GM21576 (cell line): ENCODE measurements around the gene PHF20.
"Not testable (repeated sequence)": the region's sequence is repeated elsewhere in the genome, so short reads cannot be mapped to it uniquely, and the experiment has no call there.

Experiments
- ATAC-seq: cut with Tn5 transposase; IDR thresholded peaks from one replicate; pipeline ENCODE4 v1.9.1; 2021; ENCODE audit warnings: mild to moderate bottlenecking, moderate library complexity; ENCODE audit not compliant: unreplicated experiment

PHF20 gene

GRCh38 chr20:35833241-35833640 lies 61.4 kb downstream of the PHF20 start:
- ATAC-seq, result no peak

DNA sequence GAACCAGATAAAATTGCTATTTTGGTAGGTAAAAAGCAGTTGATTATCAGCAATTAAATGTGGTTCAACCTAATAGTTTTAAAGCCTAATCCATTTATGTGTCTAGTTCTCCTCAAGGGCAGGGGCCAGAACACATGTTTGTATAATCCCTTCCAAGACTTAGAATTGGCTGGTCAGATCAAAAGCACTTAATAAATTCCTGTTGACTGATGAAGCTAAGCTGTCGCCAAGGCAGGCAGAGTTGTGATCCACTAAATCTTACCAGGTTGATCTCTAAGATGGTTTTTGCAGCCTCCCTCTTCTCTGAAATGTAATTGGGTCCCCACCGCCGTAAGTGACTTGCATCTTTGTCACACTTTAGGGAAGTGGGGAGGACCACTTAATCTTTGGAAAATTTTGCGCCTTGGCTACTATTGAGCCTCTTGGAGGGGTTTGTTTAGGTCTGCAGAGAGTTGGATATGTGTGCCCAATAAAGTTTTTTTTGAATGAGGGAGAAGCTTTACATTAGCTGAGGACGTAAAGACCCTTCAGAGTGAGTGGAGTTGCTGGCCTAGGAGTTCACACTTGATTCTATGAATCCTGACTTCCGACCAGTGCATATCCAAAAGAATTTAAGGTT lies 65.9 kb downstream of the PHF20 start:
- ATAC-seq, result no peak

DNA sequence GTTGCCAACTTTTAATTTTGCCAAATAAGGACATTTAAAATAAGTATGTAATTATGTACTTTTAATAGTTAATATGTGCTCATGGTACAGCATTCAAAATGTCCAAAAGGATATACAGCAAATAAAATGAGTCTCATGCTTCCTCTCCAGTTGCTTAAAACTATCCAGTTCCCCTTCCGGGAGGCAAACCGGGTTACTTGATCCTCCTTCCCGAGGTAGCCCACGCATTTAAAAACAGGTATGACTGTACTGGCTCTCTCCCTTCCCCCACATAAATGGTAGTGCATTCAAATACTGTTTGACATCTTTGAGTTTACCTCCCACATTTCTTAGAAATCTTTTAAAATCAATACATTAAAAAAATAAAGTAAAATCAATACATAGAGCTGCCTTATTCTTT lies 66.4 kb downstream of the PHF20 start:
- ATAC-seq, result no peak

DNA sequence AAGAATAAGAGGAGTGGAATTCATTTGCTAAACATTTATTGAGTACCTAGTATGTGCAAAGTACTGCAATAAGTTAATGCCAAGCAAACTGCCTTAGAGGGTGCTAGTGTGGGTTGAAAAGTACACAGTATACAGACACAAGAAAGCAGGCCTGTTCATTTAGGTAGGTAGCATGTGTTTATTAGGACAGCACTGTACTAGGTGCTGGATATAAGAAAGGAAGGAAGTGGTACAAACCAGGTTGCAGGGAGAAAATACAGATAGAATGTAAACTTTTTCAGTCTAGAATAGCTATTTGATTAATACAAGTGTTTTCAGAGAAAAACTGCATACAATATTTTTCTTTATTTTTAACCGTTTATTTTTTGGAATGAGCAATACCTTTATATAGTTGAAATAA lies 68.1 kb downstream of the PHF20 start:
- ATAC-seq, result no peak

- no peak for ATAC-seq
These were observed 68.6 kb downstream of the PHF20 start for GRCh38 chr20:35840421-35840820.

DNA sequence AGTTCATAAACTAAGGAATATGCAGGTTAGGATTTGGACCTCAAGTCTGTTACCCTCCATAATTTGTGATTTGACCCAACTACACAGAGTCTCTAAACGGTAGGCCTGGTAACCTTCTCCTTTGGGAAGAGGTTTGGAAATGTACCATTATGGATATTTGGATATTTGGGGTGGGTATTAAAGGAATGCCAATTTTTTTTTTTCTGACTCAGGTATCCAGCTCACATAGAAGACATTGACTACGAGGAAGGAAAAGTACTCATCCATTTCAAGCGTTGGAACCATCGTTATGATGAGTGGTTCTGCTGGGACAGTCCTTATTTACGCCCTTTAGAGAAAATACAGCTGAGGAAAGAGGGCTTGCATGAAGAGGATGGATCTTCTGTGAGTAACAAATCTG lies 70.5 kb downstream of the PHF20 start:
- ATAC-seq, result no peak

DNA sequence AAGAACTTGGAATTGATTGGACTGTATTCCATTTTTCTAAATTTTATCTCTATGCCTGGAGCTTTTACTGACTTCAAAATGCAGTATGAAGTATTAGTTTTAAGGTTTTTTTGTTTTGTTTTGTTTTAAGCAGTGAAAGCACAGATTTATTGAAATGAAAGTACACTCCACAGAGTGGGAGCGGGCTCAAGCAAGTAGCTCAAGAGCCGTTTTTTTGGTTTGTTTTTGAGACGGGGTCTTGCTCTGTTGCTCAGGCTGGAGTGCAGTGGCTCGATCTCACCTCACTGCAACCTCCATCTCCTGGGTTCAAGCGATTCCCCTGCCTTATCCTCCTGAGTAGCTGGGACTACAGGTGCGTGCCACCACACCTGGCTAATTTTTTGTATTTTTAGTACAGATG lies 72.1 kb downstream of the PHF20 start:
- not testable (repeated sequence) for ATAC-seq

- no peak for ATAC-seq
These were observed 73.7 kb downstream of the PHF20 start for GRCh38 chr20:35845561-35845960.

DNA sequence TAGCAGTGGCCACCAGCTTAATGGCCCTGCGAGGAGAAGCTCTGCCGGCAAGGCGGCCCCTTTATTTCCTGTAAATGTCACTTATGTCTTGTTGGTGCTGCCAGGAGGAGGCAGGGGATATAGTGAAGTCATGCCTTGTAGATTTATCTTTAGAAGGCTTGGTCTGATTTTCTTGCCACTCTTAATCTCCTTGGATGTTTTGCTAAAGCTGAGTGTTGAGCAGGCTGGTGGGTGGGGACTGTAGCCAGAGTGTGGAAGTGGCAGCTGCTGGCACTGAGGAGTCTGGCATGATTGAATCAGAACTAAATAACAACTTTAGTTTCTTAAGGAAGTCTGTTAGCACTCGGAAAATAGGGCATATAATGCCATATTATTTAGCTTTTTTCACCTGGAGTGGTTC lies 77.9 kb downstream of the PHF20 start:
- ATAC-seq, result no peak

DNA sequence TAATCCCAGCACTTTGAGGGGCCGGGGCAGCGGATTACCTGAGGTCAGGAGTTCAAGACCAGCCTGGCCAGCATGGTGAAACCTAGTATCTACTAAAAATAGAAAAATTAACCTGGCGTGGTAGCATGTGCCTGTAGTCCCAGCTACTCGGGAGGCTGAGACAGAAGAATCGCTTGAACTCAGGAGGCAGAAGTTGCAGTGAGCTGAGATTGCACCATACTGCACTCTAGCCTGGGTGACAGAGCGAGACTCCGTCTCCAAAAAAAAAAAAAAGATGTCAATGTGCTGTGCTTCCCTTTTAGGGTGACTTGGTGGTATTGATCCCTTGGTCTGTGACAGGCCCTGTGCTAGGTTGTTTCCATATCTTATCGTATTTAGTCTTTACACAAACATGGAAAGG lies 79.8 kb downstream of the PHF20 start:
- ATAC-seq, result not testable (repeated sequence)

- ATAC-seq, result no peak
These were observed 83.0 kb downstream of the PHF20 start for GRCh38 chr20:35854713-35855348.

DNA sequence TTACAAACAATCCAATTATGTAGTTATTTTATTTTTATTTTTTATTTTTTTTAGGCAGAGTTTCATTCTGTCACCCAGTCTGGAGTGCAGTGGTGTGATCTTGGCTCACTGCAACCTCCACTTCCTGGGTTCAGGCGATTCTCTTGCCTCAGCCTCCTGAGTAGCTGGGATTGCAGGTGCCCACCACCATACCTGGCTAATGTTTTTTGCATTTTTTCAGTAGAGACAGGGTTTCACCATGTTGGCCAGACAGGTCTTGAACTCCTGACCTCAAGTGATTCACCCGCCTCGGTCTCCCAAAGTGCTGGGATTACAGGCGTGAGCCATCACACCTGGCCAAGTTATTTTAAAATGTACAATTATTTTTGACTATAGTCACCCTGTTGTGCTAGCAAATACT lies 83.8 kb downstream of the PHF20 start:
- not testable (repeated sequence) for ATAC-seq

- no peak for ATAC-seq
These were observed 85.1 kb downstream of the PHF20 start for GRCh38 chr20:35856866-35857265.

GRCh38 chr20:35866418-35867202 lies 94.8 kb downstream of the PHF20 start:
- ATAC-seq, result no peak

- no peak for ATAC-seq
These were observed 98.9 kb downstream of the PHF20 start for GRCh38 chr20:35870541-35871258.

GRCh38 chr20:35871259-35871771 lies 99.5 kb downstream of the PHF20 start:
- ATAC-seq, result no peak

GRCh38 chr20:35876033-35876320 lies 104.2 kb downstream of the PHF20 start:
- no peak for ATAC-seq

- ATAC-seq, result no peak
These were observed 105.8 kb downstream of the PHF20 start for GRCh38 chr20:35877611-35878010.

DNA sequence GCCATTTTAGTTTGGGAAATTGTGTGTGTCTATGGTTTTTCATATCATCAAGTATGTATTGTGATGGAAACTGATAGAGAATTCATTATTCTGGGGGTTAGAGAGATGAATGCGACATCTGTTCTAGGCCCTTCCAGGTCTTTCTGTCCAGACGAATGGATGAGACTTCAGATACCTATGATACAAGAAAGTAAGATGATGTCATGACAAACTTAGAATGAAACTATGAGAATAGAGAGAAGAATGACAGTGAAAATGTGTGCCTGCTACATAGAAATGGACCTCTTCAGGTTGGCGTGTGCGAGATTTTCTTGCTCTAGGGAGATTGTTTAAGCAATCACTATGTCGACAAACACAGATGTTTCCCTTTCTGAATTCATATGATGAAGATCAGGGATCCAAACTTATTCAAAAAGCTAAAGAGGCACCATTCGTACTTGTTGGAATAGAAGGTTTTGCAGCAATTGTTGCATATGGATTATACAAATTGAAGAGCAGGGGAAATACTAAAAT lies 106.4 kb downstream of the PHF20 start:
- no peak for ATAC-seq

- no peak for ATAC-seq
These were observed 109.9 kb downstream of the PHF20 start for GRCh38 chr20:35881676-35882075.

- ATAC-seq, result not testable (repeated sequence)
These were observed 110.8 kb downstream of the PHF20 start for GRCh38 chr20:35882427-35883161.
